PC-9 (cell line): ENCODE data around the gene ZNRF4. TPM values are rescaled to one million over a fixed set of nuclear protein-coding genes. Genes with fewer than 3 reads are reported as not detected.

Experiments used
- BruUV-seq: library from RNA; stranded (reverse); fragments of 400-500 nt; replicated peaks from 2 replicates; lab custom pipeline; 2021; lab: Mats Ljungman, UMichigan
- CTCF ChIA-PET: fragments of 300-600 bp; sonication (Branson Sonifier 250); formaldehyde crosslinking; loops from one replicate; lab custom pipeline; 2022; ENCODE audit warnings: antibody characterized with exemption; lab: Charles Lee
- POLR2A ChIA-PET: fragments of 300-600 bp; sonication (Branson Sonifier 250); formaldehyde crosslinking; loops from one replicate; lab custom pipeline; 2022; ENCODE audit warnings: antibody characterized with exemption; ENCODE audit not compliant: unreplicated experiment; lab: Charles Lee
- DNase-seq, 2 experiments: peaks; one replicate each; pipeline versions ENCODE4 v3.0.0 to v3.0.0-alpha.2; 2015 to 2022; ENCODE audit warnings: mixed read lengths in 1 of 2
- H2AFZ ChIP-seq: fragments of 200-600 bp; sonication (generic); 2 replicates; pipeline ENCODE4 v1.8.1; 2017; ENCODE audit warnings: antibody characterized with exemption
- H3F3A ChIP-seq: fragments of 200-600 bp; sonication (generic); 2 replicates; pipeline ENCODE4 v1.8.1; 2017; ENCODE audit warnings: antibody characterized with exemption, mild to moderate bottlenecking, low read depth; ENCODE audit not compliant: insufficient read depth
- H3K27ac ChIP-seq: fragments of 200-600 bp; sonication (generic); 2 replicates; pipeline ENCODE4 v1.6.1; 2016; ENCODE audit warnings: mixed run types
- H3K27me3 ChIP-seq: fragments of 200-600 bp; sonication (generic); 2 replicates; pipeline ENCODE4 v1.6.1; 2016; ENCODE audit warnings: low read depth, mixed run types; ENCODE audit not compliant: insufficient read depth
- H3K36me3 ChIP-seq: fragments of 200-600 bp; sonication (generic); 2 replicates; pipeline ENCODE4 v1.6.1; 2016; ENCODE audit warnings: low read depth, mixed run types
- H3K4me1 ChIP-seq: fragments of 200-600 bp; sonication (generic); replicated peaks from 2 replicates; pipeline ENCODE4 v1.6.1; 2016; ENCODE audit warnings: mixed run types; ENCODE audit not compliant: insufficient read depth
- H3K4me2 ChIP-seq: fragments of 200-600 bp; sonication (generic); 2 replicates; pipeline ENCODE4 v1.6.1; 2017; ENCODE audit warnings: mixed run types
- H3K4me3 ChIP-seq: fragments of 200-600 bp; sonication (generic); 2 replicates; pipeline ENCODE4 v1.6.1; 2016; ENCODE audit warnings: mixed run types
- H3K79me2 ChIP-seq: fragments of 200-600 bp; sonication (generic); 2 replicates; pipeline ENCODE4 v1.6.1; 2017; ENCODE audit warnings: low read depth, mixed run types
- H3K9me2 ChIP-seq: fragments of 200-600 bp; sonication (generic); 2 replicates; pipeline ENCODE4 v1.8.1; 2017; ENCODE audit warnings: mild to moderate bottlenecking; ENCODE audit not compliant: insufficient read depth
- H3K9me3 ChIP-seq: fragments of 200-600 bp; sonication (generic); 2 replicates; pipeline ENCODE4 v1.8.1; 2016; ENCODE audit warnings: low read depth; ENCODE audit not compliant: insufficient read depth
- H4K20me1 ChIP-seq: fragments of 200-600 bp; sonication (generic); 2 replicates; pipeline ENCODE4 v1.8.1; 2017; ENCODE audit not compliant: insufficient read depth
- EZH2 ChIP-seq: fragments of 200-600 bp; sonication (generic); IDR thresholded peaks from 2 replicates; pipeline ENCODE4 v1.8.0; 2017; ENCODE audit warnings: antibody characterized with exemption, low read depth
- intact Hi-C: fragments of 100-400 bp; cut with micrococcal nuclease; formaldehyde crosslinking; loops from one replicate; pipeline ENCODE4 v1.10.0; 2022; ENCODE audit not compliant: unreplicated experiment
- total RNA-seq: library from RNA; stranded (reverse); gene quantifications from 2 replicates; pipeline ENCODE4 v1.2.3, GENCODE V29; 2021
- TF ChIP-seq, protein P1 (sequence below): fragments of 200-600 bp; sonication (generic); conservative IDR thresholded peaks from 2 replicates; pipeline ENCODE4 v1.6.1; 2017; ENCODE audit warnings: mixed run types, antibody characterized with exemption, mild to moderate bottlenecking, moderate library complexity

Gene ZNRF4
- total RNA-seq, 1 experiment from 2014 or later, result not detected

DNA sequence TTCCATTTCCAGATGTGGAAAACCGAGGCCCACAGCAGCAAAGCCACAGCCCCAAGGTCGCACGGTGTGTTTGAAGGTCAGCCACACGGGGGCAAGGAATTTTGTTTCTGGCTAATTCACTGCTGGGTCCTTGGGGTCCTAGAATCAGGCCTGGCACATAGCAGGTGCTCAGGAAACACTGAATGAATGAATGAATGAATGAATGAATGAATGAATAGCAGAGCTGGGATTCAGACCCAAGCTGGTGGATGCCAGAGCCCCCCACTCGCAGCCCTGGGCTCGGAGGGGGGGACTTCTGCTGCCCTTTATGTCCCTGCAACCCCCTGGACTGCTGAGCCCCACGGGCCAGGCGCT lies 37.0 kb downstream of the ZNRF4 start:
- no peaks in the 10 kb centered on the region for H4K20me1 ChIP-seq
- H3K79me2 ChIP-seq, result no peaks in the 10 kb centered on the region
- intact Hi-C loops, result no loop called here
- TF ChIP-seq EZH2, result no peak
- TF ChIP-seq, protein P1, sequence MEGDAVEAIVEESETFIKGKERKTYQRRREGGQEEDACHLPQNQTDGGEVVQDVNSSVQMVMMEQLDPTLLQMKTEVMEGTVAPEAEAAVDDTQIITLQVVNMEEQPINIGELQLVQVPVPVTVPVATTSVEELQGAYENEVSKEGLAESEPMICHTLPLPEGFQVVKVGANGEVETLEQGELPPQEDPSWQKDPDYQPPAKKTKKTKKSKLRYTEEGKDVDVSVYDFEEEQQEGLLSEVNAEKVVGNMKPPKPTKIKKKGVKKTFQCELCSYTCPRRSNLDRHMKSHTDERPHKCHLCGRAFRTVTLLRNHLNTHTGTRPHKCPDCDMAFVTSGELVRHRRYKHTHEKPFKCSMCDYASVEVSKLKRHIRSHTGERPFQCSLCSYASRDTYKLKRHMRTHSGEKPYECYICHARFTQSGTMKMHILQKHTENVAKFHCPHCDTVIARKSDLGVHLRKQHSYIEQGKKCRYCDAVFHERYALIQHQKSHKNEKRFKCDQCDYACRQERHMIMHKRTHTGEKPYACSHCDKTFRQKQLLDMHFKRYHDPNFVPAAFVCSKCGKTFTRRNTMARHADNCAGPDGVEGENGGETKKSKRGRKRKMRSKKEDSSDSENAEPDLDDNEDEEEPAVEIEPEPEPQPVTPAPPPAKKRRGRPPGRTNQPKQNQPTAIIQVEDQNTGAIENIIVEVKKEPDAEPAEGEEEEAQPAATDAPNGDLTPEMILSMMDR, result no peak
- POLR2A ChIA-PET, result no interaction called here
- no peak overlapping the region for H3K27ac ChIP-seq
- peaks cover 3% of the 10 kb centered on the region; the same call in 1 of the 2 replicates for H3K4me1 ChIP-seq
- no peaks in the 10 kb centered on the region for H3K36me3 ChIP-seq
- H3K4me3 ChIP-seq, result no peak overlapping the region
- H2AFZ ChIP-seq, result no peak overlapping the region
- no TSS peak for BruUV-seq
- CTCF ChIA-PET, result no interaction called here
- DNase-seq, result no peak
- no peaks in the 10 kb centered on the region for H3F3A ChIP-seq
- H3K27me3 ChIP-seq, result no peaks in the 10 kb centered on the region
- no peaks in the 10 kb centered on the region for H3K9me3 ChIP-seq
- no peaks in the 10 kb centered on the region for H3K9me2 ChIP-seq
- H3K4me2 ChIP-seq, result no peak overlapping the region

DNA sequence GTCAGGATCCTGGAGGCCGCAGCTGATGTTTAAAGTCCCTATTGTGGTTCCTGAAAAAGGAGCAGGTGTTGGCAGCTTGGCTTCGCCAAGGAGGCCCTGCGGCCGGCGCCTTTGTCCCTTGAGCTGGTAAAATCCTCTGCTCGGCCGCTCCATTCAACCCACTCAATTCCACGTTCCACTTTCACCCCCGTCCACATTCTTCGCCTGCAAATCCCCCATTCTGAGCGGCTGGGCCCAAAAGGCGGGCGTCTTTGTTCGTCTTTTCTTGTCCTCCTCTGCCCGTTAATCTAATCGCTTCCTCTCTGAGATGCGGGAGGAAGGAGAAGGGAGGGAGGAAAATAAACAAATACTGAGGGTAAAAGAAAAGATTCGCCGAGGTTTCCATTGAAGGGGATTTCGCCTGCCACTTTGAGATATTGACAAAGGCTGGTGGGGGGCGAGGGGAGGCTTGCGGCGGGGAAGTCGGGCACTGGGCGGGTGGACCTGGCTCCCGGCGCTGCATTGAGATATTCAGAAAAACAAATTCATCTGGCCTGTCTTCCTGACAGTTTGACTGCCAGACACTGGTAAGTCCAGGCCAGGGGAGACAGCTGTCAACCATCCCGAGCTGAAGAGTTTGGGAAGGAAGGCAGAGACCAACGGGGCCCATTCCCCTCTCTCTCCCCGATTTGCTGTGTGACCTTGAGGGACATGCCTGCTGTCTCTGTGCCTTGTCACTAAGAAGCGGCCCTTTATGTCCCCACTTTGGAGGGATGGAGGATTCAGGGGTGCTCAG lies 37.6 kb downstream of the ZNRF4 start:
- H2AFZ ChIP-seq, result no peak overlapping the region
- CTCF ChIA-PET, result no interaction called here
- DNase-seq, result no peak

DNA sequence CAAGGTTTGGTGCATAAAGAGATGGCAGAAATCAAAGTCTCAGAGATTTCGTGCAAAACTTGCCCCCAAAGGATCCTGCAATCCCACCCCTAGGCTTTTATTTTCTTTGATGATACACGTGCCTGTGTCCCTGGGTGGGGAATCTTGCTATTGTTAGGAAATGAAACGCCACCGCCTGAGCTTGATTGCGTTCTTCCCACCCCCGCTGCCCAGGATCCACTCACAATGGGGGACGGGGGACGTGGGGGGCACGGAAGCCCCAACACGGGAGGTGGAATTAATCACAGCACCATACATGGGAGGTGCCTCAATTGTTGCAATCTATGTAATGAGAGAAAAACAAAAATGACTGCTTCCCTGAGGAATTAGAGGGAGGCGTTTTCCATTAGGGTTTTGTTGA lies 39.6 kb downstream of the ZNRF4 start:
- ChIA-PET POLR2A (no interaction called here), CTCF (no interaction called here)
- no peaks in the 10 kb centered on the region for H3K27me3 ChIP-seq
- no peaks in the 10 kb centered on the region for H3K79me2 ChIP-seq
- H3K4me3 ChIP-seq, result no peak overlapping the region
- H3K27ac ChIP-seq, result no peak overlapping the region
- no peak for DNase-seq
- TF ChIP-seq, protein P1, result no peak
- TF ChIP-seq EZH2, result no peak
- BruUV-seq, result no TSS peak
- H3K9me3 ChIP-seq, result no peaks in the 10 kb centered on the region
- no peaks in the 10 kb centered on the region for H3K9me2 ChIP-seq
- H3F3A ChIP-seq, result no peaks in the 10 kb centered on the region
- H3K4me1 ChIP-seq, result no peaks in the 10 kb centered on the region
- intact Hi-C loops, result no loop called here
- H3K4me2 ChIP-seq, result no peak overlapping the region
- H4K20me1 ChIP-seq, result no peaks in the 10 kb centered on the region
- H3K36me3 ChIP-seq, result no peaks in the 10 kb centered on the region
- H2AFZ ChIP-seq, result no peak overlapping the region

More for the DNA sequence above, 37.6 kb downstream of the ZNRF4 start:
- intact Hi-C loops, result no loop called here
- Histone ChIP-seq H3K4me3 (no peak overlapping the region), H3K4me2 (no peak overlapping the region), H3K79me2 (no peaks in the 10 kb centered on the region), H3K9me2 (no peaks in the 10 kb centered on the region), H3F3A (no peaks in the 10 kb centered on the region), H4K20me1 (no peaks in the 10 kb centered on the region), H3K4me1 (no peaks in the 10 kb centered on the region), H3K9me3 (no peaks in the 10 kb centered on the region), H3K27ac (no peak overlapping the region), H3K36me3 (no peaks in the 10 kb centered on the region), H3K27me3 (no peaks in the 10 kb centered on the region)
- POLR2A ChIA-PET, result no interaction called here
- no TSS peak for BruUV-seq
- TF ChIP-seq, protein P1, result no peak
- TF ChIP-seq EZH2, result no peak
